IPS-15b (cell line): Measurements from ENCODE around the gene ATP2A2.
"Not testable (repeated sequence)": the region's sequence is repeated elsewhere in the genome, so short reads cannot be mapped to it uniquely, and the experiment has no call there.

Source experiments
- H3K27me3 ChIP-seq: one replicate; pipeline ENCODE4 v1.6.1; 2013; ENCODE audit warnings: low read length; ENCODE audit not compliant: control insufficient read depth, insufficient read depth
- H3K36me3 ChIP-seq: one replicate; pipeline ENCODE4 v1.6.1; 2013; ENCODE audit warnings: low read length; ENCODE audit not compliant: control insufficient read depth, insufficient read depth
- H3K4me1 ChIP-seq: one replicate; pipeline ENCODE4 v1.6.1; 2013; ENCODE audit warnings: mild to moderate bottlenecking, low read length; ENCODE audit not compliant: control insufficient read depth, insufficient read depth
- H3K4me3 ChIP-seq: one replicate; pipeline ENCODE4 v1.5.1; 2013; ENCODE audit warnings: low read depth, low read length
- H3K9ac ChIP-seq: one replicate; pipeline ENCODE4 v1.6.1; 2013; ENCODE audit warnings: low read depth, mild to moderate bottlenecking, low read length
- H3K9me3 ChIP-seq: one replicate; pipeline ENCODE4 v1.6.1; 2013; ENCODE audit warnings: mild to moderate bottlenecking, low read length; ENCODE audit not compliant: control insufficient read depth, insufficient read depth

ATP2A2 gene

DNA sequence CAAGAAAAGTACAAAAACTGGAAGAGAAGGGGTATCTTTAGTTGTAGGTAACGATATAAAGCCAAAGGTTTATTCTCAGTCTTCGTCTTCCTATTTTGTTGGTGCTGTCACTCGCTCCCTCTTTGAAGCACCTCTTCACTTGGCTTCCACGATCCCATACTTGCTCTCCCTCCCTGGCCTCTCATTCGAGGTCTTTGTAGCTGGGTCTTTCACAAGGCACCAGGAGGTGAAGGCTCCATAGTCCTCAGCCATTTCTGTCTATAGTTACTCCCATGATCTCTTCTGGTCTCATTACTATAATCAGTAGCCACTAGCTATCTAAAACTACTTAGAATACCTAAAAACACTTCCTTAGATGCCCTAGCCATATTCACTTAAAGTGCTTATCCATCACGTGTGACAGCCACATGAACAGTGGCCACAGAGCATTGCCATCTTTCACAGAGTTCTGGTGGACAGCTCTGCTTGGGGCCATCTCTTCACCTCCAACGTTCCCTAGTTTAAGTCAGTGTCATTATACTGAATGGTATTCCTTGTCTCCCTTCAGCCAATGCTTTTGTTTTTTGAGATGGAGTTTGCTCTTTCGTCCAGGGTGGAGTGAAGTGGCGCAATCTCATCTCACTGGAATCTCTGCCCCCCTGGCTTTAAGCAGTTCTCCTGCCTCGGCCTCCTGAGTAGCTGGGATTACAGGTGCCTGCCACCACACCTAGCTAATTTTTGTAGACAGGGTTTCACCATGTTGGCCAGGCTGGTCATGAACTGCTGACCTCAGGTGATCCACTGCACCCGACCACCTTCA lies 57.1 kb downstream of the ATP2A2 start:
- no peak overlapping the region for H3K9ac ChIP-seq
- no peaks in the 10 kb centered on the region for H3K27me3 ChIP-seq
- H3K4me3 ChIP-seq, result no peak overlapping the region
- H3K36me3 ChIP-seq, result peaks cover 68% of the 10 kb centered on the region
- H3K4me1 ChIP-seq, result no peaks in the 10 kb centered on the region
- H3K9me3 ChIP-seq, result no peaks in the 10 kb centered on the region

DNA sequence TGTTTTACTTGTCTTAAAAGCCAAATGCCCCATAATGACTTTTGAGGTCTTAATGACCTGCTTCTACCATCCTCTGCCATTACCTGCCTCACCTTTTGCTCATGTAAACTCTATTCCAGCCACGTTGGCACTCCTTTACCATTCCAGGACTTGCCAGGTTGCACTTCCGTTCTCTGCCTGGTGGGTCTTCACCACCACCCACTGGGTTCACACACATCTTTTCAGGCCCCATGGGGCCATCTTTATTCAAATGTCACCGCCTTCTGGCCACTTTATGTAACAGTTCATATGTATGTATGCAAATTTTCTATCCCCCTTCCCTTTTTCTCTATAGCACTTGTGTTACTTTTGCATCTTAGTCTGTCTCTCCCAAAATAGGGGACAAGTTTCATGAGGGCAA lies 57.7 kb downstream of the ATP2A2 start:
- Histone ChIP-seq H3K4me3 (no peak overlapping the region), H3K36me3 (peaks cover 68% of the 10 kb centered on the region), H3K4me1 (no peaks in the 10 kb centered on the region), H3K9me3 (no peaks in the 10 kb centered on the region), H3K27me3 (no peaks in the 10 kb centered on the region), H3K9ac (no peak overlapping the region)

DNA sequence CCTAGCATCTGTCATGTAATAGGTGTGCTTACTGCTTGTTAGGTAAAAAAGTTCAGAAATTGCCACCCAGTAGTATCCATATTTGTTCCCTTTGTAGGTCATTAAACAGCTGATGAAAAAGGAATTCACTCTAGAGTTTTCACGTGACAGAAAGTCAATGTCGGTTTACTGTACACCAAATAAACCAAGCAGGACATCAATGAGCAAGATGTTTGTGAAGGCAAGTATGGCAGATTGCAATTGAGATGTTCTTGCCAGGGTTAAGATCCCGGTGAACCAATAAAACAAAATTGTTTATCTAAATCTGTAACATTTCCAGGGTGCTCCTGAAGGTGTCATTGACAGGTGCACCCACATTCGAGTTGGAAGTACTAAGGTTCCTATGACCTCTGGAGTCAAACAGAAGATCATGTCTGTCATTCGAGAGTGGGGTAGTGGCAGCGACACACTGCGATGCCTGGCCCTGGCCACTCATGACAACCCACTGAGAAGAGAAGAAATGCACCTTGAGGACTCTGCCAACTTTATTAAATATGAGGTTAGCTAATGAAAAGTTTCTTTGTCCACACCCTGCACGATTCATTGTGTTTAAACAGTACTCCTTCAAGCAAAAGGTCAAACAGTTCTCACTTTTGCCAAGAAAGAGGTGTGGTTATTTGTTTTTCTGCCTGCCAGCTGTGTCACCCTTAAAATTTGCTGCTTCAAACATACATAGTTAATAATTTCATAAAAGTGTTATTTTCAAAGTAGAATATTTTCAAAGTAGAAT lies 58.3 kb downstream of the ATP2A2 start:
- Histone ChIP-seq H3K9ac (no peak overlapping the region), H3K4me1 (no peaks in the 10 kb centered on the region), H3K36me3 (peaks cover 70% of the 10 kb centered on the region), H3K27me3 (no peaks in the 10 kb centered on the region), H3K9me3 (no peaks in the 10 kb centered on the region), H3K4me3 (no peak overlapping the region)

DNA sequence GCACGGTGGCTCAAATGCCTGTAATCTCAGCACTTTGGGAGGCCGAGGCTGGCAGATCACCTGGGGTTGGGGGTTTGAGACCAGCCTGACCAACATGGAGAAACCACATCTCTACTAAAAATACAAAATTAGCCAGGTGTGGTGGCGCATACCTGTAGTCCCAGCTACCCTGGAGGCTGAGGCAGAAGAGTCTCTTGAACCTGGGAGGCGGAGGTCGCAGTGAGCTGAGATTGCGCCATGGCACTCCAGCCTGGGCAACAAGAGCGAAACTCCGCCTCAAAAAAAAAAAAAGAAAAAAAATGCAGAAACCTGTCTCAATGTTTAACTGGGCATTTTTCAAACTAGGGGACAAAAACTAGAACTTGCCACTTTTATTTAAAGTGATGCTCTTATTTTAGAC lies 59.2 kb downstream of the ATP2A2 start:
- peaks cover 72% of the 10 kb centered on the region for H3K36me3 ChIP-seq
- H3K27me3 ChIP-seq, H3K9ac ChIP-seq, H3K4me1 ChIP-seq, H3K4me3 ChIP-seq, H3K9me3 ChIP-seq: not testable (repeated sequence)

DNA sequence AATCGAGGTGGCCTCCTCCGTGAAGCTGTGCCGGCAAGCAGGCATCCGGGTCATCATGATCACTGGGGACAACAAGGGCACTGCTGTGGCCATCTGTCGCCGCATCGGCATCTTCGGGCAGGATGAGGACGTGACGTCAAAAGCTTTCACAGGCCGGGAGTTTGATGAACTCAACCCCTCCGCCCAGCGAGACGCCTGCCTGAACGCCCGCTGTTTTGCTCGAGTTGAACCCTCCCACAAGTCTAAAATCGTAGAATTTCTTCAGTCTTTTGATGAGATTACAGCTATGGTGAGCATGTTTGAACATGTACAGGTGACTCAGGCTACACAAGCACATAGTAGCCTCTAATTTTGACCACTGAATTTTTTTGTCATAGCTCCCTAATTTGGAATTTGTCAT lies 59.7 kb downstream of the ATP2A2 start:
- Histone ChIP-seq H3K9me3 (no peaks in the 10 kb centered on the region), H3K4me3 (no peak overlapping the region), H3K9ac (no peak overlapping the region), H3K4me1 (no peaks in the 10 kb centered on the region), H3K27me3 (no peaks in the 10 kb centered on the region), H3K36me3 (peaks cover 72% of the 10 kb centered on the region)

DNA sequence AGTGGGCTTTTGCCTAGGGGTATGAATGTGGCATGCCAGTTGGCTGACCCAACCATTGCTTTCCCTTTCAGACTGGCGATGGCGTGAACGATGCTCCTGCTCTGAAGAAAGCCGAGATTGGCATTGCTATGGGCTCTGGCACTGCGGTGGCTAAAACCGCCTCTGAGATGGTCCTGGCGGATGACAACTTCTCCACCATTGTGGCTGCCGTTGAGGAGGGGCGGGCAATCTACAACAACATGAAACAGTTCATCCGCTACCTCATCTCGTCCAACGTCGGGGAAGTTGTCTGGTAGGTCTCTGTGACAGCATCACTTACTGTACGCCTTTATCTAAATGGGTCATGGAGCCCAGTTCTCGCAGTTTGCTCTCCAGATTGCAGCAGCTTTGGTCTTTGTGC lies 61.1 kb downstream of the ATP2A2 start:
- peaks cover 64% of the 10 kb centered on the region for H3K36me3 ChIP-seq
- no peaks in the 10 kb centered on the region for H3K4me1 ChIP-seq
- H3K4me3 ChIP-seq, result no peak overlapping the region
- H3K27me3 ChIP-seq, result no peaks in the 10 kb centered on the region
- H3K9me3 ChIP-seq, result no peaks in the 10 kb centered on the region
- no peak overlapping the region for H3K9ac ChIP-seq

DNA sequence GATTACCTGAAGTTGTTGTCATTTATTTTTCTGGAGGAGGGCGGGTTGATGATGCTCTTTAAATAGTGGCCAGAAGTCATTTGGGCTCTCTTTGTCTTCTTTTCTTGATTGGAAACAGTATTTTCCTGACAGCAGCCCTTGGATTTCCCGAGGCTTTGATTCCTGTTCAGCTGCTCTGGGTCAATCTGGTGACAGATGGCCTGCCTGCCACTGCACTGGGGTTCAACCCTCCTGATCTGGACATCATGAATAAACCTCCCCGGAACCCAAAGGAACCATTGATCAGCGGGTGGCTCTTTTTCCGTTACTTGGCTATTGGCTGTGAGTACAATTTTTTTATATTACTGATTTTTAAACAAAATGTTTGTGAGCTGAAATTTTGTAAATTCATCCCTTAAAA lies 62.1 kb downstream of the ATP2A2 start:
- Histone ChIP-seq H3K4me1 (no peaks in the 10 kb centered on the region), H3K9me3 (no peaks in the 10 kb centered on the region), H3K4me3 (no peak overlapping the region), H3K9ac (no peak overlapping the region), H3K27me3 (no peaks in the 10 kb centered on the region), H3K36me3 (peaks cover 65% of the 10 kb centered on the region)

DNA sequence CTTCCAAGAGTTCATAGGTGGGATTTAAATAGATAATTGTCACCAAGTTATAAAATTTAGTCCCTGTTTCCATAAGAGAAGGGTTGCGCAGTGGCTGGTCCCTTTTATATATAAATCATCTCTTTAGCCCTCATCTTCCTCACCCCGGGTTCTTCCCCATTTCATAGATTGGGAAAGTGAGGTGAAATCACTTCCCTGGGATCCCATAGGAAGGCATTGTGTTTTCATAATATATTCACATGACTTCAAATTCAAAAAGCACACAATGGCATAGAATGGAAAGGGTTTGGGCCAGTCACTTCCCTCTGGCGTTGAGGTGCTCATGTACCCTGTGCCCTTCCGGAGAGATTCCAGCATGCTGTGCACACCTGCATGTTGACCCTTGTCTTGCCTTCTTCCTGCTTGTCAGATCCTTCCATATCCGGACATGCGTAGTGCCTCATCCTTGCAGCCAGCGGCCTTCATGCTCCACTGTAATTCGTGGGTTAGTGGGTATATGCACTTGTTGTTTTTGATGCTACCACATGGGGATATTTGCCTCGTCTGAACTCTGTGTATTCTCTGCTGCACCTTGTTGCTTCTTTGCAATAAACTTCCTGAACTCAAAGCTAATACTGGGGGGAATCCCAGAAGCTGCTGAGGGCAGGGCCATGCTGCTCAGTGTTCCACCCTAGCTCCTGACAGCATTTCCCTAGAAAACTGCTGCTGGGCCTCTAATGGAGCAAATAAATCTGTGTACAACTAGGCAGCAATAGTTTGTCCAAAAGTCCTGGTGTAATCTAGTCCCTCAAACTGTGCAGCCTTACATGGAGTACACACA lies 62.9 kb downstream of the ATP2A2 start:
- H3K9ac ChIP-seq, result no peak overlapping the region
- H3K4me3 ChIP-seq, result no peak overlapping the region
- no peaks in the 10 kb centered on the region for H3K27me3 ChIP-seq
- H3K9me3 ChIP-seq, result no peaks in the 10 kb centered on the region
- H3K4me1 ChIP-seq, result no peaks in the 10 kb centered on the region
- H3K36me3 ChIP-seq, result peaks cover 71% of the 10 kb centered on the region

DNA sequence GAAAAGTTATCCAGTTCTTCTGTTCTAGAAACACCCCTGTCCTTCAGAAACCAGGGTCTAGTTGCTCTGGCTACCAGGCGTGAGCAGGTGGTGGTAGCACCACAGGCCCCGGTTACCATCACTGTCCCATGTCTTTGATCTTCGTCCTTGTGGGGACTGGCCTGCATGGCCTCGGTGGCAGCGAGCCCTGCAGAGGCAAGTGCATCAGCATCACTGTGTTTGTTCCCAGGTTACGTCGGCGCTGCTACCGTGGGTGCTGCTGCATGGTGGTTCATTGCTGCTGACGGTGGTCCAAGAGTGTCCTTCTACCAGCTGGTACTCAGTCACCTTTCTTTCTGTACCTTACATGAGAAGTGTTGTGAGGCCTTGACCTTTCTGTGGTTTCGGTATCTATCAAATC lies 63.6 kb downstream of the ATP2A2 start:
- Histone ChIP-seq H3K27me3 (no peaks in the 10 kb centered on the region), H3K4me1 (no peaks in the 10 kb centered on the region), H3K4me3 (no peak overlapping the region), H3K36me3 (peaks cover 70% of the 10 kb centered on the region), H3K9me3 (no peaks in the 10 kb centered on the region), H3K9ac (no peak overlapping the region)

DNA sequence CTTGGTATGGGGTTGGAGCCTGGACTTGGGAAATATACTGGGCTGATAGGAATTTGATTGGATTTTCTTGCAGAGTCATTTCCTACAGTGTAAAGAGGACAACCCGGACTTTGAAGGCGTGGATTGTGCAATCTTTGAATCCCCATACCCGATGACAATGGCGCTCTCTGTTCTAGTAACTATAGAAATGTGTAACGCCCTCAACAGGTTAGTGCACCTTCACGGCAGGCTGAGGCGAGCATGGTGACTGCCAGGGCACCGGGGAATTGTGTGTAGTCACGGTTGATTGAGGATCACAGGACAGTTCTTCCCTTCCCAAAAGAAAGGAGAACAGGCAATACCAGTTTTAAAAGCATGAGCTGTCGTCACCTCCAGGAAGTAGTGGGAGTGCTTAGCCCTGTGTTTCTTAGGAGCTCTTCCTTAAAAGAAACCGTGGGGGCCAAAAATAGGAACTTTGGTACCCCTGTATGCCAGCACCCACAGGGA lies 64.2 kb downstream of the ATP2A2 start:
- H3K4me3 ChIP-seq, result no peak overlapping the region
- no peaks in the 10 kb centered on the region for H3K4me1 ChIP-seq
- H3K27me3 ChIP-seq, result no peaks in the 10 kb centered on the region
- H3K9me3 ChIP-seq, result no peaks in the 10 kb centered on the region
- no peak overlapping the region for H3K9ac ChIP-seq
- H3K36me3 ChIP-seq, result peaks cover 76% of the 10 kb centered on the region

DNA sequence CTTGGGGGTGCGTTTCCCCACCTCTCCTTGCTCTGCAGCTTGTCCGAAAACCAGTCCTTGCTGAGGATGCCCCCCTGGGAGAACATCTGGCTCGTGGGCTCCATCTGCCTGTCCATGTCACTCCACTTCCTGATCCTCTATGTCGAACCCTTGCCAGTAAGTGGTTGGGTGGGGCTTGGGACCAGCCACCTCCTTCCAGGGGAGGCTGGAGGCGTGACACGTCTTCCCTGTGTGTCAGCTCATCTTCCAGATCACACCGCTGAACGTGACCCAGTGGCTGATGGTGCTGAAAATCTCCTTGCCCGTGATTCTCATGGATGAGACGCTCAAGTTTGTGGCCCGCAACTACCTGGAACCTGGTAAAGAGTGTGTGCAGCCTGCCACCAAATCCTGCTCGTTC lies 64.9 kb downstream of the ATP2A2 start:
- H3K4me3 ChIP-seq, result no peak overlapping the region
- peaks cover 71% of the 10 kb centered on the region for H3K36me3 ChIP-seq
- H3K9ac ChIP-seq, result no peak overlapping the region

More for the DNA sequence above, 64.9 kb downstream of the ATP2A2 start:
- H3K27me3 ChIP-seq, result no peaks in the 10 kb centered on the region
- H3K9me3 ChIP-seq, result no peaks in the 10 kb centered on the region
- H3K4me1 ChIP-seq, result no peaks in the 10 kb centered on the region
